Hepatocyte (in vitro differentiated cells): ENCODE measurements around the gene ZNF862.

Experiments used
- EZH2phosphoT487 ChIP-seq: fragments of 200-600 bp; sonication (generic); IDR thresholded peaks from one replicate; pipeline ENCODE4 v1.6.1; 2018; ENCODE audit warnings: antibody characterized with exemption, mild to moderate bottlenecking, low read depth, moderate library complexity; ENCODE audit not compliant: unreplicated experiment, severe bottlenecking
- TF ChIP-seq, protein P1 (sequence below): fragments of 200-600 bp; sonication (generic); IDR thresholded peaks from 2 replicates; pipeline ENCODE4 v1.5.1; 2016; ENCODE audit warnings: antibody characterized with exemption, mild to moderate bottlenecking; ENCODE audit not compliant: poor library complexity

DNA sequence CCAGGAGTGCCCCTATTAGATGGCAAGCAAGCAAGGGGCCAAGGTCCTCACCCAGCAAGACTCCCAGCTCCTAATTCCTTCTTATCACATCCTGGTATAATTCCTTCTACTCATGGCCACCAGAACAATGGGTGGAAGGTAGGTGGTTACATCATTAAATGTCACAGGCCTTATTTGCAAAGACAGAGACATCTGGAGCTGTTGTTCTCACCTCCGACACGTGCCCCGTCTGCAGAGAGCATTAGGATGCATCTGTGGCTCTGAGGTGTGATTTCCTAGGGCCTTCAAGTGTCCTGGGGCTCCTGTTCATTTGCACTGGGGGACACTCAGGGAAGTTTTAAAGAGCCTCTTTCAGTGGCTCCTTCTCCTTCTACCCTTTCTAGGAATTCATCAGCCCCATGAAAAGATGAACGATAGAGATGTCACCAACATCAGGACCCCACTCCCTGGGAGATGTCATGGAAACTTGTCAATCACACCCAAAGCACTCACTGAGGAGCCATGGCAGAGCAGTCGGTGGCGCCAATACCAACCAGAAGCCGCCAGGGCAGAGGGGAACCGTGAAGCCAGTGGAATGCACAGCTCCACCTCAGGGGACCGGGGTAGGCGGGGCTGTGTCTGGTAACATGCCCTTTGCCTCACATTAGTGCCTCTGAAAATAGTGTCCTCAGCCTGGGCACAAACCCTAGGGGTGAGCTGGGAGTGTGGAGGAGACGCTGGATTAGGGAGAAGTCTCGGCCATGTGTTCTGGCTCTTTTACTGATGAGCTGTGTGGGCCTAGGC, 32.7 kb downstream of the ZNF862 start:
- TF ChIP-seq, protein P1, sequence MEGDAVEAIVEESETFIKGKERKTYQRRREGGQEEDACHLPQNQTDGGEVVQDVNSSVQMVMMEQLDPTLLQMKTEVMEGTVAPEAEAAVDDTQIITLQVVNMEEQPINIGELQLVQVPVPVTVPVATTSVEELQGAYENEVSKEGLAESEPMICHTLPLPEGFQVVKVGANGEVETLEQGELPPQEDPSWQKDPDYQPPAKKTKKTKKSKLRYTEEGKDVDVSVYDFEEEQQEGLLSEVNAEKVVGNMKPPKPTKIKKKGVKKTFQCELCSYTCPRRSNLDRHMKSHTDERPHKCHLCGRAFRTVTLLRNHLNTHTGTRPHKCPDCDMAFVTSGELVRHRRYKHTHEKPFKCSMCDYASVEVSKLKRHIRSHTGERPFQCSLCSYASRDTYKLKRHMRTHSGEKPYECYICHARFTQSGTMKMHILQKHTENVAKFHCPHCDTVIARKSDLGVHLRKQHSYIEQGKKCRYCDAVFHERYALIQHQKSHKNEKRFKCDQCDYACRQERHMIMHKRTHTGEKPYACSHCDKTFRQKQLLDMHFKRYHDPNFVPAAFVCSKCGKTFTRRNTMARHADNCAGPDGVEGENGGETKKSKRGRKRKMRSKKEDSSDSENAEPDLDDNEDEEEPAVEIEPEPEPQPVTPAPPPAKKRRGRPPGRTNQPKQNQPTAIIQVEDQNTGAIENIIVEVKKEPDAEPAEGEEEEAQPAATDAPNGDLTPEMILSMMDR = no peak
- TF ChIP-seq EZH2phosphoT487 = no peak
